GM21367 (cell line): ENCODE data around the gene RTKN2.

ENCODE experiments used
- ATAC-seq: cut with Tn5 transposase; IDR thresholded peaks from one replicate; pipeline ENCODE4 v1.9.1; 2021; ENCODE audit not compliant: unreplicated experiment

The RTKN2 gene

DNA sequence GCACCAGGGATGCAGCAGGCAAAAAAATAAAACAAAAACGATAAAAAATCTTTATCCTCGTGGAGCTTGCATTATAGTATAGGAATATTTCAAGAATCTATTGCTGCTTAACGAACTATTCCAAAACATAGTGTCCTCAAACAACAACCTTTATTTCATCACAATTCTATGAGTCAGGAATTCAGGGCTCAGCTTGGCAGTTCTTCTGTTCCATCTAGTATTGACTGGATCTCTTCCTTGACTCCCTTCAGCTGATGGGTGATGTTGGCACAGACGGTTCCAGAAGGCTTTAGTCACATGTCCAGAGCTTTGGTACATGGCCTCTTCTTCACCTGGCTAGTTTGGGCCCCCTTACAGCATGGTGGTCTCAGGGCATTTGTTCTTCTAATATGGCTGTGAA is 88.0 kb downstream of the RTKN2 start:
- no peak for ATAC-seq

GRCh38 chr10:62178568-62178967 is 90.1 kb downstream of the RTKN2 start:
- no peak for ATAC-seq

GRCh38 chr10:62177111-62177510 is 91.5 kb downstream of the RTKN2 start:
- ATAC-seq, result no peak

GRCh38 chr10:62175251-62175650 is 93.4 kb downstream of the RTKN2 start:
- no peak for ATAC-seq

- ATAC-seq, result no peak
Measured at GRCh38 chr10:62172465-62172864, 96.2 kb downstream of the RTKN2 start.

- ATAC-seq, result no peak
Measured at GRCh38 chr10:62171791-62172190, 96.9 kb downstream of the RTKN2 start.

GRCh38 chr10:62170732-62171131 is 97.9 kb downstream of the RTKN2 start:
- ATAC-seq, result no peak

DNA sequence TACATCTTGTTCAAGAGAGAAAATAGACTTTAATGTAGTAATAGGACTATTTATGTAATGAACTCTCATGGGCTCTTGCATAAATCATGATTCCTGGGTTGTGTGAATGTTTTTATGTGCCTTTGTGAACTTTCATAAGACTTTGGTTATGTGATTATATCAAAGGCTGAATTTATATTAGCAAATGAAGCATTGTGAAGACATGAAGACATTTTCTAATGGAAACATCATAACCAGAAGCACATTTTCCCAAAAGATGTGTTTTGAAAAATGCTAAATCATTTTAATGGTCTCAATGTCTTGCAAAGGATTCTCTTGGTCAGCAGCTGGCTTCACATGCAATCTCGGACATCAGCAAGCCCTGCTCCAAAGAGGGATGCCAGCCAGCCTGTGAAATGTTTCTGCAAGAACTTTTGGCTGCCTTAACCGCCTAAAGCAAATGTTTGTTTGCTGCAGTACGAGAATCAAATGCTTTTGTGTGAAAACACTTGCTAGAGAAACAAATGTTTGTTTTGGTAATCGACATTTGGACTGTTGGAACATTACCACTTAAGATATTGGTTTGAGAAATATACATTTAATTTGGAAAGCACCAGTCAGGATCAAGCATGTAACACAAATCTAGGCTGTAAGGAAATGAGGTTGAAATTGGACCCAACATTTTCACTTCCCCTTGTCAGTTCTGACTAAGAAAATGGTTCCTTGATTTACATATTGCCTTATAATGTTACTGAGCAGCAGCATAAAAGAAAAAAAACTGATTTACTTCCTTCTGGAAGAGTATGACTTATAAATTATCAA is 102.1 kb downstream of the RTKN2 start:
- ATAC-seq, result peak; percentile 99

DNA sequence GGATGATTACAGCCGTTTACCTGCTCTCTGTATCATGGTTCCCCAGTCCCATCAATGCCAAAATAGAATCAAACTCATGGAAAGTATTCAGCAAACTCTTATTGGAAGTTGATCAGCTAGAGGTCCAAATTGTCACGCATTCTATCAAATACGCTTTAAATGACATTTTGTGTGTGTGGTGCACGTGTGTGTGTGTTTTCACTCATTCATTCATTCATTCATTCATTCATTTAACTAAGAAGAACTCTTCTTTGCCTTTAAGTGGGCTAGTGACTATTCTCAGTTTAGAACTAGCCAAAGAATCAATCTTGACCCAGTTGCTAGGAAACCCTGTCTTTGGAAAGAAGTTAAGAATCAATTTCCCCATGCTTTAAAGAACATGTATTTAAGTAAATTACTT is 102.8 kb downstream of the RTKN2 start:
- ATAC-seq, result no peak

DNA sequence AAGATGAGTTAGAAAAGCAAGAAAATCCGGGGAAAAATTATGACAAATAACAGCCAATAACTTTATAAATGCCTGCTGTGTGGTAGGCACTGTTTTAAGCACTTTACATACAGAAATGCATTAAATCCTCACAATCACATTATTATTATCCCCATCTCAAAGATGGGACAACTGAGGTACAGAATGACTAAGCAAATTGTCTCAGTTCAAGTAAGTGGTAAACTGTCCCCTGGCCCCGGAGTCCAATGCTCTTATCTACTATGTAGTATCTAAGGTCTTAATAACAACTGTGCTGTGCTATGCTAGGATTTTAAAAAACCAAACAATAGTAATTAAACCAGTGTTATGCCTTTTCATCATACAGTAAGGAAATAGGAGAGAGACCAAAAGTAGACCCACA is 105.6 kb downstream of the RTKN2 start:
- ATAC-seq, result no peak

DNA sequence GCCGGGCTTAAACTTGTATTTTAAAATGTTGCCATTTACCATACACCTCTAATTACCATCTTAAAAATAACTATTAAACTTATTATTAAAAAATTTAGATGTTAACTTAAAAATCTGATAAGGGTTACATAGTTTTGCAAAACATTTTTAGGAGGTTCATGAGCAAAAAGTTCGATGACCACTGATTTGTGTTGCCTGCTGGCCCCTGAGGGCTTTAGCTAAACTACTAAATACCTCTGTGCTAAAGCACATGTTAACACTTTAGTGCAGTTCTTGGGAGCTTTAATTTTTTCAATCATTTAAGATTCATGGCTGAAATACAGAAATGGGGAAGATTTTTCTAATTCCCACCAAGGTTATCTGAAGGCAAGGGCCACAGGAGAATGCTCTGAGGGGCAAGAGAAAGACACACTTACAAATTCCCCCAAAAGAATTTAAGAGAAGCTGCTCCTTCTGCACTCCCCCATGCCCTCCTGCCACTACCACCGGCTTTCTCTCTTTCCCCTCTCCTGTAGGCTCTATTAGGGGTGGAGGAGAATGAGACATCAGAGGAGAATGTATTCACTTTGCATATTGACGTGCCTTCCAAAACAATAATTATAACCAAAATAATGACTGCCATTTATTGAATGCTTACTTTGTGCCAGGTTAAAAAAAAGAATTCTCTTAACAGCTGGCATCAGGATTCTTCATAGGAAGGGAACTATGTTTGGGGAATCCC is 106.2 kb downstream of the RTKN2 start:
- ATAC-seq, result no peak

DNA sequence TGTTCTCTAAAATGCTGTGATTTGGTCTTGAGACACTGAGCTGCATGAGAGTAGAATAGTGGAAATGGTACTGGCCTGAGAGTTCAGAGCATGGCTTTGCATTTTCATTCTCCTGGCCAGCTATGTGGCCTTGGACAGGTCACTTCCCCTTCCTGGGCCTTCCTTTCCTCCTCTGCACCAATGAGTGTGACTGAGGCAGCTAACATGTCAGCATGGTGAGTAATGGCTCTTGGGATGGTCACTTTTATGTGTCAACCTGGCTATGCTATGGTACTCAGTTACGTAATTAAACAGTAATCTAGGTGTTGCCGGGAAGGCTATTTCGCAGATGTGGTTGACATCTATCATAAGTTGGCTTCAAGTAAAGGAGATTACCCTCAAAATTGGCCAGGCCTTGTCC is 109.3 kb downstream of the RTKN2 start:
- no peak for ATAC-seq

DNA sequence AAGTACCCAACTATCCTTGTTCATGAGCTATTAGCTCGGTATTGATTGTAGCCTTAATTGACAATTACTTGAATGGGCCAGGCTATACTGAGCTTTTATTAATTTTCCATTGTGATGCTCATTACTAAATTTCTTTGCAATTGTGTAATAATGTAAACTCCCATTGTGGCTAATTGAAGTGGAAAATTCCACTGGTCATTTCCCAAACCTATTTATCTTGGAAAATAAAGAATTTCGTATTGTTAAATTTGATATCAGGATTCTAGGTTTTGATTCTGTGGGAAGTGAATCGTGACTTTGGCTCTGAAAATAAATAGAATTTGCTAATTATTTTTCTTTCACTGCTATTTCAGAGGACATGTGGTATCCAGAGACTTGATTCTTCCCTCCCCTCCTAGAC is 111.0 kb downstream of the RTKN2 start:
- ATAC-seq, result no peak

DNA sequence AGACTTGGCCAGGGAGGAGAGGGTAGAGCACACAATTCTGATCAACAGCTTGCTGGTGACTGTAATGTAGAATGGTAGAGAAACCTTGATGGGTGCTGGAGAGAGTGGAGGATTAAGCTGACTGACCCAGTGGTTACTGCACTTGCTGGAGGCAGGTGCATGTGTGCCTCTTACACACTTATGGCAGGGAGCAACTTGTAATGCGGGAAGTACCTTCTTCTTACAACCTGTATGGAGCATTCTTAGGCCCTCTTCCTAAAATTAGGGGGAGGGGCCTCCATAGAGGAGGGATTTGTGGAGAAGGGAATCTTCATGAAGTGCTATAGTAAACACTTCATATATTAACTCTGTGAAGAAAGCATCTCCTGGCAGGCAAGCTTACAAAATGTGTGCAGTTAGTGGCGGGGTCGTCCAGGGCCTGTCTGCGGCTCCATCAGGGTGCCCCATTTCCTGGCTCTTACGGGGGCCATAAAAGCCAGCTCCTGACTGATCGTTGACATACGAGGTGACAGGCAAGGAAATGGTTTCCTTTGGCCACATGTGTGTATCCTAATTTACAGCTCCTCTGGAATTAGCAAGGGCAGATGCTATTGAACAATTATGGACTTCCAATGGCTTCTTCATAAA is 113.5 kb downstream of the RTKN2 start:
- ATAC-seq, result no peak

GRCh38 chr10:62154231-62154630 is 114.4 kb downstream of the RTKN2 start:
- ATAC-seq, result no peak

DNA sequence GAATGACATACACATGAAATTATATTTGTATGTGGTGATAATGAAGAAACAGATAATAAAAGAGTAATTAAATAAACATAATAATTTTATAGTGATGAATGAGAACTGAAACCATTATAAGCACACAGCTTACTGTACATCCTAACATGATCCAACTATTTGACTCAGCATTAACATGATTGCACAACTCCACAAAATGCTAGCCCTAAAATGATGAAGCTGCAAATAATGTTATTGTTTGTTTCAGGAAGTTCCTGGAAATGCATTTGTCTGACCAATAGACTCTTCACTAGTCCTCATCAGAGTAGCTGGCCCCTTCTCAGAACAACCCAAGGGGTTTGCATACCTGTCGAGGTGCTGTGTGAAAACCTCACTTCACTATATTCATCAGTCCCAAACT is 115.5 kb downstream of the RTKN2 start:
- ATAC-seq, result no peak

DNA sequence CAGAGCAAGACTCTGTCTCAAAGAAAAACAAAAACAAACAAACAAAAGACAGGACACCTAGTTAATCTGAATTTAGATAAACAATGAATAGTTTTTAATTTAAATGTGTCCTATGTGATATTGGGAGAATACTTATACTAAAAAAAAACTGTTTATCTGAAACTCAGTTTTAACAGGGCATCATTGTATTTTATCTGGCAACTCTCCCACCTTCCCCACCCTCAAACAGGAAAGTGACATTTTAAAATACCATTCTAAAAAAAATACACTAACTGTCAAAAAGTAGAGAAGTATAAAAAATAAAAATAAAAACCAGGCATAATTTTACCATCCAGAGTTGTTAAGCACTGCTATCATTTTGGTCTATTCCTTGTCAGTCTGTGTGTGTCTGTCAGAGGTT is 119.0 kb downstream of the RTKN2 start:
- no peak for ATAC-seq

DNA sequence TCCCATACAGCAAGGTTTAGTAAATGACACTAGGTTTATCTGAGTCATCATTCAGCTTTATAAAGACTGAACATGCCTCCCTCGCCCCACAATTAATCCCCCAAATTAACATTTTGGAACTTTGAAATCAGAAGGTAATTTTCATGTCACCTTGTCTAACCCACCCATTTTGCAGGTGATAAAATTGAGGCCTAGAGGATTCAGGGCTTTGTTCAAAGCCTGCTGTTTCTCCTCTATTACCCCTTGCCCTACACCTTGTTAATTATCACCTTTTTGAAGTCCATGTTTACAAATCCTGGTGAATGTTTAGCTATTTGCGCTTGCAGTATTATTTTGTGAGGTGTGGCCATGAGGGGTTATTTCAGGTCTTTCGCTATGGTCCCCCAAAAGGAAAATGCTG is 120.5 kb downstream of the RTKN2 start:
- ATAC-seq, result no peak

GRCh38 chr10:62147425-62147824 is 121.2 kb downstream of the RTKN2 start:
- ATAC-seq, result no peak

- no peak for ATAC-seq
Measured at GRCh38 chr10:62136931-62137330, 131.7 kb downstream of the RTKN2 start.

- ATAC-seq, result peak; percentile 86
Measured at GRCh38 chr10:62133618-62134017, 135.0 kb downstream of the RTKN2 start.
